ENCODE measurements around the gene SUN2. TPM values are rescaled to one million over a fixed set of nuclear protein-coding genes. Genes with fewer than 3 reads are reported as not detected.
A peak's percentile ranks its signal among the peaks of the same experiment; 100 is the strongest.

SUN2 gene
- total RNA-seq, 1 donor from 2014 or later = 128 TPM

DNA sequence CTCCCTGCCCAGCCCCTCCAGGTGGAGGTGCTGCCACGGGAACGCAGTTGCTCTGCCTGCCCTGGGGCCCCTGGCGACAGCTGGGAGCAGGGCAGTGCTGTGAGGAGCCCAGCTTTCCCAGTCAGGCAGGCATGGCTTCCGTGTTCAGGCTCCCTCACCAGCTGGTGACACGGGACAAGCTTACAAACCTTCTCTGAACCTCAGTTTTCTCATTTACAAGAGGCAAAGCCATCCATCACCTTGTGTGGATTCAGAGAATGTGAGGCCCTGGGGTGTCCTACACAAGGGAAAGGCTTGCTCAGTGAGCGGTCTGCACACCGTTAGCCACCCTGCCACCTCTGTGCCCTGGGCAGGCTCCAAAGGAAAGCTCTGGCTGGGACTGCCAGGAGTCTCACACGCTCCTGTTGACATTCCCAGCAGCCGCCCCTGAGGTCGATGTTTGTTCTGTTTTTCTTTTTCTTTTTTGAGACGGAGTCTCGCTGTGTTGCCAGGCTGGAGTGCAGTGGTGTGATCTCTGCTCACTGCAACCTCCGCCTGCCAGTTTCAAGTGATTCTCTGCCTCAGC lies 23.5 kb downstream of the SUN2 start:
- no peaks in the 10 kb centered on the region for H3K9me3 Mint-ChIP-seq
- H3K4me1 Mint-ChIP-seq = peaks cover 26% of the 10 kb centered on the region
- intact Hi-C loops (cut with micrococcal nuclease) = no loop called here
- H3K27me3 Mint-ChIP-seq = no peaks in the 10 kb centered on the region
- no peak overlapping the region for H3K4me3 Mint-ChIP-seq
- DNase-seq = no peak
- peak overlapping the region; percentile 48 for H3K27ac Mint-ChIP-seq
- H3K36me3 Mint-ChIP-seq (ENCODE audit: low read depth) = peaks cover 65% of the 10 kb centered on the region

DNA sequence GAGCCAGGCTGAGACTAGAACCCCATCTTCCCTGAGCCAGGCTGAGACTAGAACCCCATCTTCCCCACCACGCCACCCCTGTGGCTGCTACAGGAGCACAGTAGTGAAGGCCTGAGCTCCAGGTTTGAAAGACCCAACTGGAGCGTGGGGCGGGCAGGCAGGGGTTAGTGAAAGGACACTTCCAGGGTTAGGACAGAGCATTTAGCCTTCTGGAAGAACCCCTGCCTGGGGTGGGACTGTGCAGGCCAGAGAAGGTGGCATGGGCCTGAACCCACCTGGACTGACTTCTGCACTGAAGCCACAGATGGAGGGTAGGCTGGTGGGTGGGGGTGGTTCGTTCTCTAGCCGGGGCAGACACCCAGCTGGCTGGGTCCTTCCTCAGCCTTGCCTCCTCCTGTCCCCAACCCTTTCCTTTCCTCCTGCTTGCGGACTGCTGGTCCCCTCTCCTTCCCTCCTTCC lies 24.1 kb downstream of the SUN2 start:
- no peak for DNase-seq
- H3K36me3 Mint-ChIP-seq (ENCODE audit: low read depth) = peaks cover 65% of the 10 kb centered on the region
- peaks cover 23% of the 10 kb centered on the region for H3K4me1 Mint-ChIP-seq
- no peaks in the 10 kb centered on the region for H3K9me3 Mint-ChIP-seq
- H3K27me3 Mint-ChIP-seq = no peaks in the 10 kb centered on the region
- H3K4me3 Mint-ChIP-seq = no peak overlapping the region
- intact Hi-C loops (cut with micrococcal nuclease) = no loop called here
- peak overlapping the region; percentile 48 for H3K27ac Mint-ChIP-seq

GRCh38 chr22:38730411-38730871 lies 25.4 kb downstream of the SUN2 start:
- no peak for DNase-seq
- no peak overlapping the region for H3K4me3 Mint-ChIP-seq
- peaks cover 72% of the 10 kb centered on the region for H3K36me3 Mint-ChIP-seq (ENCODE audit: low read depth)
- intact Hi-C loops (cut with micrococcal nuclease) = no loop called here
- H3K27ac Mint-ChIP-seq = peak overlapping the region; percentile 59
- peaks cover 18% of the 10 kb centered on the region for H3K4me1 Mint-ChIP-seq
- H3K27me3 Mint-ChIP-seq = no peaks in the 10 kb centered on the region
- no peaks in the 10 kb centered on the region for H3K9me3 Mint-ChIP-seq

DNA sequence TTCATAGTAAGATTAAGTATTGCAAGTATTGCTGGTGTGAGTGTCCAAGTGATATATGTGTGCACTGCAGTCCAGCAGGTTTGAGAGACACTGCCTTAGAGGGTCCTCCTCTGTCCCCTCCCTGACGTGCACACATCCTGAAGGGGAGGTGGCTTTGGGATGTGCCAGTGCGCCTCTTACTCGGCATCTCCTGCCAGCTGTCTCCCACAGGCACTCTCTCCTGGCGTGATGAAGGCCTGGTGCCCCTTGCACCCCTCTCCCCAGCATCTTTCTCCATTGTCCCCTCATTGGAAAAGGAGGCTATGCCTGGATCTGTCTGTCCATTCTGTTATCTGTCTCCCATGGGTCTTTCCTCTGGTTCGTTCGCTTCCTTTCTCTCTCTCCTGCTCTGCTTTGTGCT lies 25.9 kb downstream of the SUN2 start:
- Mint-ChIP-seq H3K27me3 (no peaks in the 10 kb centered on the region), H3K27ac (peak overlapping the region; percentile 59), H3K4me3 (no peak overlapping the region), H3K9me3 (no peaks in the 10 kb centered on the region), H3K36me3 (ENCODE audit: low read depth) (peaks cover 72% of the 10 kb centered on the region), H3K4me1 (peaks cover 17% of the 10 kb centered on the region)
- DNase-seq = no peak
- intact Hi-C loops (cut with micrococcal nuclease) = no loop called here

DNA sequence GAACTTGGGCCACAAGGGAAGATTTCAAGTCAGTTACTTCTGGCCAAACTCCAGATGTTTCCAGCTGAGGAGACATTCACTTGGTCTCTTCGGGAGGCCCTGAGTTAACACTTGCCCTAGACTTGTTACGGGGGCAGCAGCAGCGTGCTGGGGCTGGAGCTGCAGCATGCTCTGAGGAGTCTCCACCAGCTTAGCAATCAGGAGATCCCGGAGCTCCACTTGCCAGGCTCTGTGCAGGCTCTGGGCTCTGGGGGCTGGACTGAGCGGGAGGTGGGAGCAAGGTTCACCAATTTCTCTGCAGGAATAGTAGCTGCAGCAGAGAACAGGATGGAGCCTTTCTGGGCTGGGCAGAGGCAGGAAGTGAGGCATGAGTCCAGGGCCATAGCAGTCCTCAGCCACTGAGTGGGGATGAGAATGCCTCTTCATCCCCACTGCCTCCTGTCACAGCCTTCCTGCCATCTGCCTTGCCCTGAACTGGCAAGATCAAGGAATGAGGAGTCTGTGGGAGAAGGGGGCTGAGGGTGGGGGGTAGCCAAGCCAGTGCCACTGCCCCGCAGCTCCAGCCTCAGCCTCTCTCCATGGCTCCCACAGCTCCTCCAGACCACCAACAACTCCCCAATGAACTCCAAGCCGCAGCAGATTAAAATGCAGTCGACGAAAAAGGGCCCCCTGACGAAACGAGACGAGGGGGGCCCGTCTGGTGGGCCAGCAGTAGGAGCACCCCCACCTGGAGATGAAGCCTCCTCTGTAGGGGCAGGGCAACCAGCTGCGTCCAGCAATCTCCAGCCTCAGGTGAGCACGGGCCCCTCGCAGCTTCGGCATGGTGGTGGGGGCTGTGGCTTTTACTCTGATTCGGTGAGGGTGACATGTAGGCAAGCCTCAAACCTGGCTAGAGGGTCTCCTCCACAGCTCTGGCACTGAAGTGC lies 26.7 kb downstream of the SUN2 start:
- H3K4me1 Mint-ChIP-seq = peaks cover 12% of the 10 kb centered on the region
- intact Hi-C loops (cut with micrococcal nuclease) = no loop called here
- H3K27ac Mint-ChIP-seq = peak overlapping the region; percentile 48
- no peaks in the 10 kb centered on the region for H3K9me3 Mint-ChIP-seq
- H3K36me3 Mint-ChIP-seq (ENCODE audit: low read depth) = peaks cover 73% of the 10 kb centered on the region
- no peak overlapping the region for H3K4me3 Mint-ChIP-seq
- DNase-seq = no peak
- H3K27me3 Mint-ChIP-seq = no peaks in the 10 kb centered on the region

DNA sequence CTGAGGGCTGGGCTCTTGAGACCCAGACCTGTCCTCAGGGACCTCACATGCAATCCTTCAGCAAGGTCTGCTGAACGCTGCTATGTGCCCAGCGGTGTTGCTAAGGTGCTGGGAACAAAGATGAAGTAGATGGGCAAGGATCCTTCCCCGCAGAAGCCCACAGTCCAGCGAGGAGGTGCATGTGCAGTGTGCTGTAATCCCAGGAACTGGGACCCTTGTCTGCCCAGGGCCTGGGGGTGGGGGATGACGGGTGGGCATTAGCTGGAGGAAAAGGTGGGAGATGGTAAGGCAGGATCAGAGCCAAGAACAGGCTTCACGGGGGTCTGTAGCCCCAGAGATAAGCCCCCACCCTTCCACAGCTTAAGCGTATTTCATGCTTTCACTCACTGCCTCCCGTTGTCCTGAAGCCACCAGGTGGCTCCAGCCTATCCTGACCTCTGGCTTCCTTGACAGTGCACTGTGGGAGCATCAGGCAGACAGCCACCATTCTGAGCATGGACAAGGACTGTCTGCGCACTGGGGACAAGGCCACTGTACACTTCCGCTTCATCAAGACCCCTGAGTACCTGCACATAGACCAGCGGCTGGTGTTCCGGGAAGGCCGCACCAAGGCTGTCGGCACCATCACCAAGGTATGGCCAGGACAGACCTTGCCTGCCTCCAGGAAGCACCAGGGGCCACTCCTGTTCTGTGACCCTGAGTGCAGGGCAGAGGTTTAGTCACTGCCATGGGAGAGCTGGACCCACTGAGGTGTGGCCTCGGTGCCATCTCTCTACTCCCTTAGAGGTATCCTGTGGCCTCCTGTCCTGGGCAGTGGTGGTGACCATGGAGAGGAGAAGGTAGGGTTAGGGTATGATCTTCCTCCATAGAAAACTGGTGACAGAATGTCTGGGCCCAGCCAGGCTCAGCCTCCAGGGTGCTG lies 28.0 kb downstream of the SUN2 start:
- Mint-ChIP-seq H3K4me1 (peaks cover 4% of the 10 kb centered on the region), H3K27me3 (no peaks in the 10 kb centered on the region), H3K36me3 (ENCODE audit: low read depth) (peaks cover 75% of the 10 kb centered on the region), H3K27ac (no peak overlapping the region), H3K9me3 (no peaks in the 10 kb centered on the region), H3K4me3 (no peak overlapping the region)
- intact Hi-C loops (cut with micrococcal nuclease) = no loop called here
- no peak for DNase-seq

GRCh38 chr22:38727123-38727522 lies 28.7 kb downstream of the SUN2 start:
- Mint-ChIP-seq H3K9me3 (no peaks in the 10 kb centered on the region), H3K27ac (no peak overlapping the region), H3K27me3 (no peaks in the 10 kb centered on the region), H3K4me1 (peaks cover 4% of the 10 kb centered on the region), H3K4me3 (no peak overlapping the region), H3K36me3 (ENCODE audit: low read depth) (peaks cover 80% of the 10 kb centered on the region)
- intact Hi-C loops (cut with micrococcal nuclease) = no loop called here
- no peak for DNase-seq

- no peak for DNase-seq
- Mint-ChIP-seq H3K27ac (no peak overlapping the region), H3K27me3 (no peaks in the 10 kb centered on the region), H3K4me3 (no peak overlapping the region), H3K9me3 (no peaks in the 10 kb centered on the region), H3K36me3 (ENCODE audit: low read depth) (peaks cover 80% of the 10 kb centered on the region), H3K4me1 (peaks cover 4% of the 10 kb centered on the region)
- intact Hi-C loops (cut with micrococcal nuclease) = no loop called here
Observed at GRCh38 chr22:38725900-38726655, 29.7 kb downstream of the SUN2 start.

DNA sequence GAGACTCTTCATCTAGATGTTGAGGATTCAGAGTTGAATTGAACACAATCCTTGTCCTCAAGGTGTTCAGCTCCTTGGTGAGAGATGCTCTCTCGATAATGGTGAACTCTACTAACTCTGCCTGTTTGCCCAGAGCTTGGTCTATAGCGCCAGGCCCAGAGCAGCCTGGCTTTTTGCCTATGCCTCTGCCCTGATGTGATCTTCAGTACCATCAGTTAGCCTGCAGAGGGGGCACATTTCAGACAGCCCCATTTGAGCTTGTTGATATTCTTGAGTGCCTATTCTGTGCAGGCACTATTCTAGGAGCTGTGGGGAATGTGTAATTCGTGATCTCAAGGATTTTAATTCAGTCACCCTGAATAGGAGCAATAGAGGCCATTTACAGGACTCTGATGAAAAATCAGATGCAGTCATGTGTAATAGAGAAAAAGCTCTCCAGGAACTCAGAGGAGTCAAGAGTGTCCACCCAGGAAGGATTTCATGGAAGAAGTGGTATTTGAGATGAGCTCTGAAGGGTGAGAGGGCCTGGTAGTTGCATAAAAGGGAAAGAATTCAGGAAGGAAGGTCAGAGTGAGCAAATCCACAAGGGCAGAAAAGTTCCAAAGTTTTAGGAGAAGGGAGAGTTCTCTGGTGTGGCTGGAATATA lies 30.7 kb downstream of the SUN2 start:
- Mint-ChIP-seq H3K4me3 (no peak overlapping the region), H3K27me3 (no peaks in the 10 kb centered on the region), H3K4me1 (peaks cover 4% of the 10 kb centered on the region), H3K9me3 (no peaks in the 10 kb centered on the region), H3K36me3 (ENCODE audit: low read depth) (peaks cover 72% of the 10 kb centered on the region), H3K27ac (peak overlapping the region; percentile 2)
- peak; percentile 80 for DNase-seq
- intact Hi-C loops (cut with micrococcal nuclease) = no loop called here

DNA sequence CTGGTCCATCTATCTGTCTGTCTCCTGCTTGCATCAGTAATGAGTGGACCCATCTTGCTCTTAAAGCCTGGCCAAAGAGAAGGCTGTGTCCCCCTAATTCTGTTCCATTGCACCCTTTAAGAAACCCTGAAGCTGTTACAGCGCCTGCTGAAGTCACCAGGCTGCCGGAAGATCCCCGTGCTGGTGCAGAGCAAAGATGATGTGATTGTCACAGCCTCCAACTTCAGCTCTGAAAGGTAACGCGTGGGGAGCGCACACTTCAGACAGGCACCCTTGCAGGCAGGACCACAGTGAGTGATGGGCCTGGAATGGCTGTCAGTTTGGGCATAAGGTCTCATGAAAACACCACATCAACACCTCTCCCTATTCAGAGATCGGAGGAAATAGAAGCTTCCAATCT lies 31.6 kb downstream of the SUN2 start:
- H3K27ac Mint-ChIP-seq = peak overlapping the region; percentile 34
- H3K9me3 Mint-ChIP-seq = no peaks in the 10 kb centered on the region
- H3K4me3 Mint-ChIP-seq = no peak overlapping the region
- peaks cover 69% of the 10 kb centered on the region for H3K36me3 Mint-ChIP-seq (ENCODE audit: low read depth)
- intact Hi-C loops (cut with micrococcal nuclease) = no loop called here
- no peaks in the 10 kb centered on the region for H3K27me3 Mint-ChIP-seq
- H3K4me1 Mint-ChIP-seq = peaks cover 4% of the 10 kb centered on the region
- no peak for DNase-seq

GRCh38 chr22:38721551-38721950 lies 34.2 kb downstream of the SUN2 start:
- intact Hi-C loops (cut with micrococcal nuclease) = no loop called here
- H3K27ac Mint-ChIP-seq = no peak overlapping the region
- no peak overlapping the region for H3K4me3 Mint-ChIP-seq
- DNase-seq = no peak
- H3K36me3 Mint-ChIP-seq (ENCODE audit: low read depth) = peaks cover 66% of the 10 kb centered on the region
- H3K9me3 Mint-ChIP-seq = no peaks in the 10 kb centered on the region
- no peaks in the 10 kb centered on the region for H3K27me3 Mint-ChIP-seq
- H3K4me1 Mint-ChIP-seq = peaks cover 6% of the 10 kb centered on the region

- Mint-ChIP-seq H3K4me1 (peaks cover 7% of the 10 kb centered on the region), H3K9me3 (no peaks in the 10 kb centered on the region), H3K27ac (no peak overlapping the region), H3K27me3 (no peaks in the 10 kb centered on the region), H3K4me3 (no peak overlapping the region), H3K36me3 (ENCODE audit: low read depth) (peaks cover 61% of the 10 kb centered on the region)
- DNase-seq = no peak
- intact Hi-C loops (cut with micrococcal nuclease) = no loop called here
Observed at GRCh38 chr22:38720350-38720749, 35.4 kb downstream of the SUN2 start.

DNA sequence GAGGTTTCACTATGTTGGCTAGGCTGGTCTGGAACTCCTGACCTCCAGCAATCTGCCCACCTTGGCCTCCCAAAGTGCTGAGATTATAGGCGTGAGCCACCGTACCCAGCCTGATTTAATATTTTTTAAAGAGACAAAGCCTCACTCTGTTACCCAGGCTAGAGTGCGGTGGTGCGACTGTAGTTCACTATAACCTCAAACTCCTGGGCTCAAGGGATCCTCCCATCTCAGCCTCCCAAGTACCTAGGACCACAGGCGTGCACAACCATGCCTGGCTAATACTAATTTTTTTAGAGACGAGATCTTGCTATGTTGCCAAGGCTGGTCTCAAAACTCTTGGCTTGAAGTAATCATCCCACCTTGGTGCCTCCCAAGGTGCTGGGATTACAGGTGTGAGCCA lies 36.6 kb downstream of the SUN2 start:
- H3K4me3 Mint-ChIP-seq = no peak overlapping the region
- no peak overlapping the region for H3K27ac Mint-ChIP-seq
- H3K9me3 Mint-ChIP-seq = no peaks in the 10 kb centered on the region
- intact Hi-C loops (cut with micrococcal nuclease) = no loop called here
- H3K27me3 Mint-ChIP-seq = no peaks in the 10 kb centered on the region
- DNase-seq = no peak
- H3K4me1 Mint-ChIP-seq = peaks cover 15% of the 10 kb centered on the region
- H3K36me3 Mint-ChIP-seq (ENCODE audit: low read depth) = peaks cover 59% of the 10 kb centered on the region

Measured in activated CD4-positive, alpha-beta T cell treated with anti-CD3 and anti-CD28 coated beads, Interleukin-2, amount 10 ng/mL, durations not matched to agents 24 days and 14 days (primary cell).